Measurements from ENCODE around the gene DNAJC16.
A peak's percentile ranks its signal among the peaks of the same experiment; 100 is the strongest.

DNA sequence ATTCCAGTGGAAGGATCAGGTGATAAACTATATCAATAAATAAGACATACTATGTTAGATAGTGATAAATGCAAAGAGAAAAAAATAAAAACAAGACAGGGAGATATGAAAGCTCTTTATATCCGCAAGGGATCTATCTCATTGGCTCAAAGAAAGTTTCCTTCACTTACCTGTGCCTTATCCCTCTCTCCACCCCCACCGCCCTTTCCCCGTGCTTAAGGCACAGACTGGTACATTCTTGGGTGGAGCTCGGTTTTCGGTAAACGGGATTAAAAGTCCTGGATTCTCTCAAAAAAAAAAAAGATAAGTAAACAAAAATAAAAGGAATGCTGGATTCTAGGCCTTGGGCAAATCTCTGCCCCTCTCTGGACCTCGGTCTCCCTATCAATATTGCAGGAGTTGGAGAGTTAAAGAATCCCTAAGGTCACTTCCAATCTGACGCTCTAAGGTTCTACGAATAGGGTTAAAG is 593 bp upstream of the DNAJC16 start:
- TF ChIP-seq CTCF (IDR thresholded peaks at IDR 0.05; ENCODE audit: low read depth, low read length, missing input control) = no peak
- TF ChIP-seq SP1 (IDR thresholded peaks at IDR 0.05) = no peak
- no peak for TF ChIP-seq GABPA (IDR thresholded peaks at IDR 0.05 in 1 of 2, conservative IDR thresholded peaks at IDR 0.05 in 1 of 2)
- no peak for TF ChIP-seq FOXA2 (IDR thresholded peaks at IDR 0.05)
- TF ChIP-seq, protein P1, sequence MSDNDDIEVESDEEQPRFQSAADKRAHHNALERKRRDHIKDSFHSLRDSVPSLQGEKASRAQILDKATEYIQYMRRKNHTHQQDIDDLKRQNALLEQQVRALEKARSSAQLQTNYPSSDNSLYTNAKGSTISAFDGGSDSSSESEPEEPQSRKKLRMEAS (IDR thresholded peaks at IDR 0.05) = no peak
- TF ChIP-seq RXRA (IDR thresholded peaks at IDR 0.05) = no peak
- no peak for TF ChIP-seq RAD21 (IDR thresholded peaks at IDR 0.05)
- no peak for TF ChIP-seq TAF1 (conservative IDR thresholded peaks at IDR 0.05)
- TF ChIP-seq HNF4G (IDR thresholded peaks at IDR 0.05) = no peak
- TF ChIP-seq YY1 (IDR thresholded peaks at IDR 0.05) = no peak
- TF ChIP-seq JUND (IDR thresholded peaks at IDR 0.05) = peak in 1 of 2 donors; percentile 24
- TF ChIP-seq, protein P2, sequence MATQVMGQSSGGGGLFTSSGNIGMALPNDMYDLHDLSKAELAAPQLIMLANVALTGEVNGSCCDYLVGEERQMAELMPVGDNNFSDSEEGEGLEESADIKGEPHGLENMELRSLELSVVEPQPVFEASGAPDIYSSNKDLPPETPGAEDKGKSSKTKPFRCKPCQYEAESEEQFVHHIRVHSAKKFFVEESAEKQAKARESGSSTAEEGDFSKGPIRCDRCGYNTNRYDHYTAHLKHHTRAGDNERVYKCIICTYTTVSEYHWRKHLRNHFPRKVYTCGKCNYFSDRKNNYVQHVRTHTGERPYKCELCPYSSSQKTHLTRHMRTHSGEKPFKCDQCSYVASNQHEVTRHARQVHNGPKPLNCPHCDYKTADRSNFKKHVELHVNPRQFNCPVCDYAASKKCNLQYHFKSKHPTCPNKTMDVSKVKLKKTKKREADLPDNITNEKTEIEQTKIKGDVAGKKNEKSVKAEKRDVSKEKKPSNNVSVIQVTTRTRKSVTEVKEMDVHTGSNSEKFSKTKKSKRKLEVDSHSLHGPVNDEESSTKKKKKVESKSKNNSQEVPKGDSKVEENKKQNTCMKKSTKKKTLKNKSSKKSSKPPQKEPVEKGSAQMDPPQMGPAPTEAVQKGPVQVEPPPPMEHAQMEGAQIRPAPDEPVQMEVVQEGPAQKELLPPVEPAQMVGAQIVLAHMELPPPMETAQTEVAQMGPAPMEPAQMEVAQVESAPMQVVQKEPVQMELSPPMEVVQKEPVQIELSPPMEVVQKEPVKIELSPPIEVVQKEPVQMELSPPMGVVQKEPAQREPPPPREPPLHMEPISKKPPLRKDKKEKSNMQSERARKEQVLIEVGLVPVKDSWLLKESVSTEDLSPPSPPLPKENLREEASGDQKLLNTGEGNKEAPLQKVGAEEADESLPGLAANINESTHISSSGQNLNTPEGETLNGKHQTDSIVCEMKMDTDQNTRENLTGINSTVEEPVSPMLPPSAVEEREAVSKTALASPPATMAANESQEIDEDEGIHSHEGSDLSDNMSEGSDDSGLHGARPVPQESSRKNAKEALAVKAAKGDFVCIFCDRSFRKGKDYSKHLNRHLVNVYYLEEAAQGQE (IDR thresholded peaks at IDR 0.05) = no peak
- TF ChIP-seq NR2F2 (IDR thresholded peaks at IDR 0.05) = no peak
